CD4-positive, alpha-beta T cell (primary cell): ENCODE data around the gene RAD1. TPM values are rescaled to one million over a fixed set of nuclear protein-coding genes. Genes with fewer than 3 reads are reported as not detected.

Experiments used
- ATAC-seq: fragments of 200-7000 bp; cut with Tn5 transposase; one replicate; pipeline ENCODE4 v1.10.0; 2022; ENCODE audit warnings: mild to moderate bottlenecking; ENCODE audit not compliant: poor library complexity
- CTCF ChIA-PET: fragments of 350-600 bp; sonication (Branson Sonifier 250); formaldehyde crosslinking; loops from one replicate; lab custom pipeline; 2021; ENCODE audit warnings: antibody characterized with exemption, inconsistent platforms; lab: Charles Lee
- POLR2A ChIA-PET: fragments of 350-600 bp; sonication (Branson Sonifier 250); formaldehyde crosslinking; loops from one replicate; lab custom pipeline; 2021; ENCODE audit warnings: antibody characterized with exemption, inconsistent platforms; lab: Charles Lee
- DNase-seq, 14 experiments: peaks; one replicate each; pipeline ENCODE4 v3.0.0-alpha.2; 2013 to 2020; ENCODE audit warnings: mixed read lengths in 2 of 14
- H3K27ac ChIP-seq, 2 donors: one replicate each; pipeline versions ENCODE4 v1.5.1 to v1.7.0; 2013; ENCODE audit warnings: low read length in 2 of 2, low read depth in 1 of 2, mild to moderate bottlenecking in 1 of 2
- H3K27me3 ChIP-seq, 2 experiments: 1 replicate in 1 of 2; 2 replicates in 1 of 2; pipeline versions ENCODE4 v1.6.1 to v1.7.0; 2013; ENCODE audit warnings: low read length in 2 of 2, control low read depth in 1 of 2, mild to moderate bottlenecking in 1 of 2, moderate library complexity in 1 of 2; ENCODE audit not compliant: insufficient read depth in 2 of 2, control insufficient read depth in 1 of 2
- H3K36me3 ChIP-seq: one replicate; pipeline ENCODE4 v1.6.1; 2013; ENCODE audit warnings: low read length, control low read depth; ENCODE audit not compliant: insufficient read depth
- H3K4me1 ChIP-seq: one replicate; pipeline ENCODE4 v1.6.1; 2013; ENCODE audit warnings: low read length, control low read depth; ENCODE audit not compliant: insufficient read depth
- H3K4me3 ChIP-seq: one replicate; pipeline ENCODE4 v1.5.1; 2013; ENCODE audit warnings: mild to moderate bottlenecking, low read length, moderate library complexity
- H3K9me3 ChIP-seq, 2 experiments: 1 replicate in 1 of 2; 2 replicates in 1 of 2; pipeline versions ENCODE4 v1.6.1 to v1.7.0; 2013; ENCODE audit warnings: low read length in 2 of 2, mild to moderate bottlenecking in 2 of 2, control low read depth in 1 of 2, moderate library complexity in 1 of 2; ENCODE audit not compliant: control insufficient read depth in 1 of 2, insufficient read depth in 1 of 2
- H3K27ac Mint-ChIP-seq: one replicate; pipeline ENCODE4 v1.8.0; 2020; ENCODE audit warnings: mixed read lengths
- H3K27me3 Mint-ChIP-seq: one replicate; pipeline ENCODE4 v1.8.0; 2021; ENCODE audit warnings: mixed read lengths
- H3K36me3 Mint-ChIP-seq: one replicate; pipeline ENCODE4 v1.8.0; 2021; ENCODE audit warnings: low read depth, mixed read lengths
- H3K4me1 Mint-ChIP-seq: one replicate; pipeline ENCODE4 v1.8.0; 2021; ENCODE audit warnings: low read depth, mixed read lengths
- H3K4me3 Mint-ChIP-seq: one replicate; pipeline ENCODE4 v1.8.0; 2020; ENCODE audit warnings: mild to moderate bottlenecking, mixed read lengths
- H3K9me3 Mint-ChIP-seq: one replicate; pipeline ENCODE4 v1.8.0; 2020; ENCODE audit warnings: mixed read lengths
- intact Hi-C, 2 experiments: fragments of 100-400 bp; cut with DNase I in 1 of 2; cut with micrococcal nuclease in 1 of 2; formaldehyde crosslinking; loops; one replicate each; pipeline versions ENCODE4 v1.15.1 to v1.9.0; 2023 to 2025; cut with DNase I, micrococcal nuclease
- total RNA-seq, 174 experiments: library from RNA in 2 of 174; stranded (reverse) in 2 of 174; gene quantifications; one replicate each; pipeline ENCODE4 v1.2.3 and lab custom pipeline; 2021 to 2026
- TF ChIP-seq, protein P1 (sequence below): fragments of 200-600 bp; IDR thresholded peaks from one replicate; pipeline ENCODE4 v1.8.0; 2022; ENCODE audit warnings: antibody characterized with exemption, mild to moderate bottlenecking

The RAD1 gene
- total RNA-seq, 2 experiments from 2014 or later, result 26.7 to 29.2 TPM

GRCh38 chr5:34957857-34958690, 42.8 kb upstream of the RAD1 start:
- Mint-ChIP-seq H3K27ac (peak overlapping the region; percentile 15), H3K4me3 (no peak overlapping the region), H3K36me3 (peaks cover 31% of the 10 kb centered on the region), H3K4me1 (peaks cover 10% of the 10 kb centered on the region), H3K27me3 (no peaks in the 10 kb centered on the region), H3K9me3 (no peaks in the 10 kb centered on the region)
- H3K4me1 ChIP-seq, result no peaks in the 10 kb centered on the region
- peaks cover 22% of the 10 kb centered on the region for H3K36me3 ChIP-seq
- TF ChIP-seq, protein P1, sequence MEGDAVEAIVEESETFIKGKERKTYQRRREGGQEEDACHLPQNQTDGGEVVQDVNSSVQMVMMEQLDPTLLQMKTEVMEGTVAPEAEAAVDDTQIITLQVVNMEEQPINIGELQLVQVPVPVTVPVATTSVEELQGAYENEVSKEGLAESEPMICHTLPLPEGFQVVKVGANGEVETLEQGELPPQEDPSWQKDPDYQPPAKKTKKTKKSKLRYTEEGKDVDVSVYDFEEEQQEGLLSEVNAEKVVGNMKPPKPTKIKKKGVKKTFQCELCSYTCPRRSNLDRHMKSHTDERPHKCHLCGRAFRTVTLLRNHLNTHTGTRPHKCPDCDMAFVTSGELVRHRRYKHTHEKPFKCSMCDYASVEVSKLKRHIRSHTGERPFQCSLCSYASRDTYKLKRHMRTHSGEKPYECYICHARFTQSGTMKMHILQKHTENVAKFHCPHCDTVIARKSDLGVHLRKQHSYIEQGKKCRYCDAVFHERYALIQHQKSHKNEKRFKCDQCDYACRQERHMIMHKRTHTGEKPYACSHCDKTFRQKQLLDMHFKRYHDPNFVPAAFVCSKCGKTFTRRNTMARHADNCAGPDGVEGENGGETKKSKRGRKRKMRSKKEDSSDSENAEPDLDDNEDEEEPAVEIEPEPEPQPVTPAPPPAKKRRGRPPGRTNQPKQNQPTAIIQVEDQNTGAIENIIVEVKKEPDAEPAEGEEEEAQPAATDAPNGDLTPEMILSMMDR, result peak; percentile 44
- peak; percentile 51 for ATAC-seq
- intact Hi-C loops, result loop anchor here in 1 of 2 experiments (5.0 kb wide), 1 partner anchor 969 kb away; no protein-coding TSS in a partner anchor
- H3K9me3 ChIP-seq, result no peaks in the 10 kb centered on the region
- ChIA-PET POLR2A (interaction anchor here (0.6 kb wide), 1 partner anchor 28 kb away, joined by 3 read pairs; no protein-coding TSS in a partner anchor), CTCF (interaction anchor here (0.8 kb wide), 1 partner anchor 8 kb away, joined by 3 read pairs; no protein-coding TSS in a partner anchor)
- H3K4me3 ChIP-seq, result no peak overlapping the region
- DNase-seq, result peak in 3 of 14 experiments; percentile 2 to 21 (median 20)
- H3K27me3 ChIP-seq, result no peaks in the 10 kb centered on the region
- no peak overlapping the region for H3K27ac ChIP-seq

DNA sequence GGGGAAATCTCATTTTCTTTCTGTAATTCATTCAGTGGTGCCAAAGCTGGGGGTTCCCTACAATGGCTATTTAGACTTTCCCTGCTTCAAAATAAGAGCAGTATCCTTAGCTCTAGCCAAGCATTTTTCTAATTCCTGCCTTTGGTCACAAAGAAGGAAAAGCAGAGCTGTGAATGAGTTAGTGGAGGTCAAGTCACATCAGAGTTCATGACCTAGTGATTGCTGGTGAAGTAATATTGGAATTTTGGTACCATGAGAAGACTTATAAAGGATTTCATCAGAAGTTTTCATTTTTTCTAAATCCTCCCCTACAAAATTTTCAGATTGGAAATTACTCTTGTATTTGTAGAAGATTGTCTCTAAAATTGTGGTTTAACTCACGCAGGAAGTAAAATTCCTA, 42.0 kb upstream of the RAD1 start:
- Mint-ChIP-seq H3K27ac (no peak overlapping the region), H3K4me1 (peaks cover 10% of the 10 kb centered on the region), H3K27me3 (no peaks in the 10 kb centered on the region), H3K36me3 (peaks cover 39% of the 10 kb centered on the region), H3K4me3 (no peak overlapping the region), H3K9me3 (no peaks in the 10 kb centered on the region)
- ATAC-seq, result no peak
- intact Hi-C loops, result loop anchor here in 1 of 2 experiments (5.0 kb wide), 1 partner anchor 970 kb away; no protein-coding TSS in a partner anchor
- Histone ChIP-seq H3K27me3 (no peaks in the 10 kb centered on the region), H3K9me3 (no peaks in the 10 kb centered on the region), H3K4me1 (no peaks in the 10 kb centered on the region), H3K36me3 (peaks cover 28% of the 10 kb centered on the region), H3K4me3 (no peak overlapping the region), H3K27ac (no peak overlapping the region)
- POLR2A ChIA-PET, result no interaction called here
- TF ChIP-seq, protein P1, result no peak
- CTCF ChIA-PET, result no interaction called here
- no peak for DNase-seq

GRCh38 chr5:34944460-34945047, 29.2 kb upstream of the RAD1 start:
- peaks cover 72% of the 10 kb centered on the region for H3K36me3 ChIP-seq
- Mint-ChIP-seq H3K27me3 (no peaks in the 10 kb centered on the region), H3K4me1 (no peaks in the 10 kb centered on the region), H3K4me3 (no peak overlapping the region), H3K27ac (no peak overlapping the region), H3K36me3 (peaks cover 91% of the 10 kb centered on the region), H3K9me3 (no peaks in the 10 kb centered on the region)
- no peak overlapping the region for H3K27ac ChIP-seq
- no peak overlapping the region for H3K4me3 ChIP-seq
- no peak for DNase-seq
- TF ChIP-seq, protein P1, result no peak
- H3K4me1 ChIP-seq, result no peaks in the 10 kb centered on the region
- ChIA-PET CTCF (no interaction called here), POLR2A (no interaction called here)
- no peak for ATAC-seq
- no peaks in the 10 kb centered on the region for H3K9me3 ChIP-seq
- intact Hi-C loops, result no loop called here
- H3K27me3 ChIP-seq, result no peaks in the 10 kb centered on the region
